K562 (cell line): ENCODE data around the gene CMPK1. TPM values are rescaled to one million over a fixed set of nuclear protein-coding genes. Genes with fewer than 3 reads are reported as not detected.
"Not testable (repeated sequence)": the region's sequence is repeated elsewhere in the genome, so short reads cannot be mapped to it uniquely, and the experiment has no call there.

Experiments used
- ATAC-seq: fragments of 200-7000 bp; cut with Tn5 transposase; 3 replicates; pipeline ENCODE4 v1.9.1; 2020; ENCODE audit warnings: moderate library complexity
- BruUV-seq: library from RNA; stranded (reverse); fragments of 400-500 nt; replicated peaks from 2 replicates; lab custom pipeline; 2021; lab: Mats Ljungman, UMichigan
- CTCF ChIA-PET: fragments of 300-600 bp; formaldehyde crosslinking; extraction: SDS; loops from one replicate; lab custom pipeline; 2021; ENCODE audit warnings: low intra/inter-chr PET ratio; lab: Yijun Ruan, JAX
- POLR2A ChIA-PET: fragments of 300-600, 350-650 bp; sonication (Branson Sonifier 250); formaldehyde crosslinking; extraction: SDS; loops from one replicate; lab custom pipeline; 2021; ENCODE audit warnings: antibody characterized with exemption, inconsistent platforms; lab: Yijun Ruan, JAX
- DNase-seq, 4 experiments: peaks; one replicate each; pipeline versions ENCODE4 v3.0.0 to v3.0.0-alpha.2; 2011 to 2018; ENCODE audit warnings: low spot score in 3 of 4, mixed read lengths in 3 of 4; ENCODE audit errors: extremely low read depth in 1 of 4
- FAIRE-seq: peaks from 2 replicates; lab custom pipeline; 2011; peaks lifted over from hg19 to GRCh38; lab: Jason Lieb, UNC
- H2AFZ ChIP-seq: 2 replicates; pipeline ENCODE4 v1.6.0; 2011; ENCODE audit warnings: low read depth, low read length, control low read depth, inconsistent platforms
- H3K27ac ChIP-seq: fragments of 200-600 bp; 3 replicates; pipeline ENCODE4 v1.8.0; 2011; ENCODE audit warnings: low read depth, mild to moderate bottlenecking, control low read depth, inconsistent platforms, low read length, moderate library complexity, mixed read lengths; ENCODE audit errors: extremely low read depth
- H3K27me3 ChIP-seq, 2 experiments: fragments of 300-600 bp in 1 of 2; 2 replicates in 1 of 2; 3 replicates in 1 of 2; pipeline versions ENCODE4 v1.6.0 to v1.8.0; 2011; ENCODE audit warnings: inconsistent platforms in 2 of 2, low read length in 2 of 2, mild to moderate bottlenecking in 1 of 2, mixed read lengths in 1 of 2, moderate library complexity in 1 of 2; ENCODE audit not compliant: control insufficient read depth in 2 of 2, insufficient read depth in 2 of 2
- H3K36me3 ChIP-seq: fragments of 300-600 bp; 3 replicates; pipeline ENCODE4 v1.8.0; 2011; ENCODE audit warnings: mild to moderate bottlenecking, low read length, inconsistent platforms; ENCODE audit not compliant: control insufficient read depth, insufficient read depth
- H3K4me1 ChIP-seq, 2 experiments: fragments of 200-600 bp in 1 of 2; replicated peaks in 1 of 2; 2 replicates in 1 of 2; 3 replicates in 1 of 2; pipeline versions ENCODE4 v1.5.1 to v1.8.0; 2011; ENCODE audit warnings: inconsistent platforms in 2 of 2, low read length in 2 of 2, mild to moderate bottlenecking in 1 of 2, mixed read lengths in 1 of 2, moderate library complexity in 1 of 2; ENCODE audit not compliant: control insufficient read depth in 2 of 2, insufficient read depth in 2 of 2
- H3K4me2 ChIP-seq: 2 replicates; pipeline ENCODE4 v1.6.1; 2011; ENCODE audit warnings: low read length, control low read depth, inconsistent platforms, mixed read lengths; ENCODE audit not compliant: insufficient read depth
- H3K4me3 ChIP-seq: fragments of 200-600 bp; sonication (generic), shearing (Covaris generic); 2 replicates; pipeline ENCODE4 v1.5.1; 2016; ENCODE audit warnings: control low read depth, inconsistent platforms
- H3K79me2 ChIP-seq: fragments of 200-600 bp; 3 replicates; pipeline ENCODE4 v1.8.0; 2011; ENCODE audit warnings: low read length, inconsistent platforms; ENCODE audit not compliant: control insufficient read depth, insufficient read depth
- H3K9ac ChIP-seq, 2 experiments: 2 replicates each; pipeline versions ENCODE4 v1.6.0 to v1.6.1; 2011; ENCODE audit warnings: low read depth in 2 of 2, low read length in 2 of 2, control low read depth in 1 of 2, inconsistent platforms in 1 of 2, mild to moderate bottlenecking in 1 of 2, mixed read lengths in 1 of 2; ENCODE audit not compliant: insufficient read depth in 1 of 2
- H3K9me1 ChIP-seq: one replicate; pipeline ENCODE4 v1.6.0; 2011; ENCODE audit warnings: inconsistent platforms, mild to moderate bottlenecking, low read length, moderate library complexity; ENCODE audit not compliant: control insufficient read depth, insufficient read depth
- H3K9me3 ChIP-seq: replicated peaks from 2 replicates; pipeline ENCODE4 v1.5.1; 2011; ENCODE audit warnings: low read depth, low read length, inconsistent platforms; ENCODE audit not compliant: control insufficient read depth, insufficient read depth
- H4K20me1 ChIP-seq: replicated peaks from 2 replicates; pipeline ENCODE4 v1.6.1; 2011; ENCODE audit warnings: low read length, inconsistent platforms, mixed read lengths; ENCODE audit not compliant: control insufficient read depth, insufficient read depth
- ATF3 ChIP-seq, 2 experiments: fragments of 450-650 bp in 1 of 2; sonication (generic) in 1 of 2; formaldehyde crosslinking in 1 of 2; IDR thresholded peaks in 1 of 2; conservative IDR thresholded peaks in 1 of 2; 2 replicates each; pipeline versions ENCODE4 v1.6.1 to v1.8.1; 2016 to 2023; ENCODE audit warnings: mild to moderate bottlenecking in 2 of 2, moderate library complexity in 2 of 2, inconsistent platforms in 1 of 2, missing genetic modification reagents in 1 of 2
- CEBPB ChIP-seq: fragments of 450-650 bp; IDR thresholded peaks from 2 replicates; pipeline ENCODE4 v1.6.1; 2016; ENCODE audit warnings: missing genetic modification characterization, missing compliant biosample characterization
- CEBPG ChIP-seq, 3 experiments: fragments of 200-800 bp in 1 of 3; sonication (Bioruptor generic) in 1 of 3; sonication (generic) in 1 of 3; formaldehyde crosslinking in 1 of 3; IDR thresholded peaks in 2 of 3; conservative IDR thresholded peaks in 1 of 3; 2 replicates each; pipeline versions ENCODE4 v1.6.1 to v1.8.0; 2016 to 2022; ENCODE audit warnings: missing compliant biosample characterization in 2 of 3, missing genetic modification characterization in 2 of 3, mild to moderate bottlenecking in 1 of 3, missing genetic modification reagents in 1 of 3
- ZNF282 ChIP-seq: sonication (generic); formaldehyde crosslinking; IDR thresholded peaks from 2 replicates; pipeline ENCODE4 v1.8.1; 2023; ENCODE audit warnings: missing genetic modification reagents
- WGBS: fragments of 100-300 bp; shearing (Covaris generic); methylation state at CpG from one replicate; pipeline ENCODE4 v1.1.6; 2016; ENCODE audit warnings: low coverage, mixed read lengths; ENCODE audit not compliant: insufficient coverage; ENCODE audit errors: missing lambda C conversion rate; 5-methylcytosine and 5-hydroxymethylcytosine counted together
- in situ Hi-C: fragments of 300-500 bp; cut with MboI; formaldehyde crosslinking; loops from 4 replicates; pipeline ENCODE4 v1.15.0; 2018; ENCODE audit warnings: inconsistent platforms, mixed read lengths
- intact Hi-C: fragments of 100-400 bp; cut with micrococcal nuclease; formaldehyde crosslinking; loops from 2 replicates; pipeline ENCODE4 v1.14.2; 2022
- polyA plus RNA-seq, 8 experiments: library from polyadenylated mRNA; depleted of rRNA in 4 of 8; stranded (reverse) in 5 of 8; unstranded in 3 of 8; fragments of >200 nt; fragmentation: Nextera tagmentation in 2 of 8; fragmentation: Illumina TruSeq in 1 of 8; extraction: Ambion mirVana in 2 of 8; extraction: Trizol in 1 of 8; gene quantifications; 2 replicates each; pipeline versions ENCODE4 v1.2.1 to v1.2.3, GENCODE V29; 2011 to 2014; ENCODE audit warnings: inconsistent platforms in 1 of 8, missing spikeins in 1 of 8
- total RNA-seq, 7 experiments: library from RNA; depleted of rRNA in 6 of 7; stranded (reverse); fragments of >200 nt in 6 of 7; fragmentation: Illumina TruSeq in 2 of 7; extraction: Trizol in 2 of 7; gene quantifications; 2 replicates each; pipeline versions ENCODE4 v1.2.1 to v1.2.3, GENCODE V29; 2011 to 2021; ENCODE audit warnings: low replicate concordance in 1 of 7

CMPK1 gene
- total and polyA plus RNA-seq, 9 of the 15 experiments (the other 6 are each of a cell fraction or from before 2014, with no cell fraction given): 54.5 to 197 (median 116) TPM

- WGBS: 61% methylated on average over 4 of the region's 4 CpGs
- intact Hi-C loops: no loop called here
- TF ChIP-seq CEBPG (CRISPR knock-in tag; IDR thresholded peaks at IDR 0.05): no peak
- peak; percentile 23 to 60; a peak in 3 of 4 replicates for TF ChIP-seq CEBPG (tag; conservative IDR thresholded peaks at IDR 0.05 in 1 of 2, IDR thresholded peaks at IDR 0.05 in 1 of 2)
- TF ChIP-seq CEBPB (tag): peak; percentile 28; the same call in 1 of the 2 replicates
- TF ChIP-seq ATF3 (IDR thresholded peaks at IDR 0.05): peak; percentile 44
- no peak for TF ChIP-seq ATF3 (CRISPR knock-in tag; conservative IDR thresholded peaks at IDR 0.05)
- no peak for TF ChIP-seq ZNF282 (CRISPR knock-in tag)
- TF ChIP-seq, all 486 proteins: peak for 3
- Histone ChIP-seq H3K9ac (no peak overlapping the region), H4K20me1 (0 out of 2 replicates have a peak, but pooled peaks cover 3% of the 10 kb centered on the region), H3K4me3 (no peak overlapping the region), H3K27ac (no peak overlapping the region), H2AFZ (no peak overlapping the region), H3K9me3 (no peaks in the 10 kb centered on the region), H3K36me3 (peaks cover 44% of the 10 kb centered on the region), H3K9me1 (no peaks in the 10 kb centered on the region), H3K27me3 (no peaks in the 10 kb centered on the region), H3K79me2 (peaks cover 92% of the 10 kb centered on the region), H3K4me1 (peaks cover 8 to 12% of the 10 kb centered on the region in 2 experiments; a peak in 3 of 5 replicates), H3K4me2 (no peak overlapping the region)
- ATAC-seq: no peak
- in situ Hi-C loops: no loop called here
- POLR2A ChIA-PET: interaction anchor here (2.9 to 18.0 kb wide), 2 partner anchors 9 to 22 kb away, joined by 17 to 318 read pairs; partner anchors contain the start of gene STIL
- DNase-seq: no peak
- no peak for FAIRE-seq
- BruUV-seq: no TSS peak
- CTCF ChIA-PET: no interaction called here
Measured at GRCh38 chr1:47340227-47340626, 6.6 kb downstream of the CMPK1 start.

GRCh38 chr1:47346979-47347378, 13.4 kb downstream of the CMPK1 start:
- WGBS: 93% methylated on average over 5 of the region's 5 CpGs
- POLR2A ChIA-PET: interaction anchor here (1.7 kb wide), 1 partner anchor 16 kb away, joined by 5 read pairs; no protein-coding TSS in a partner anchor

More at GRCh38 chr1:47346979-47347378, 13.4 kb downstream of the CMPK1 start:
- H3K4me2 ChIP-seq, H2AFZ ChIP-seq, H4K20me1 ChIP-seq, DNase-seq, CTCF ChIA-PET, in situ Hi-C loops, H3K4me3 ChIP-seq, H3K9me3 ChIP-seq, H3K4me1 ChIP-seq, H3K27me3 ChIP-seq, FAIRE-seq, H3K27ac ChIP-seq, intact Hi-C loops, BruUV-seq, H3K9me1 ChIP-seq, H3K9ac ChIP-seq, ATAC-seq: not testable (repeated sequence)
- Histone ChIP-seq H3K79me2 (peaks cover 86% of the 10 kb centered on the region), H3K36me3 (peaks cover 56% of the 10 kb centered on the region)
